ENCODE measurements around the gene LRP3.

DNA sequence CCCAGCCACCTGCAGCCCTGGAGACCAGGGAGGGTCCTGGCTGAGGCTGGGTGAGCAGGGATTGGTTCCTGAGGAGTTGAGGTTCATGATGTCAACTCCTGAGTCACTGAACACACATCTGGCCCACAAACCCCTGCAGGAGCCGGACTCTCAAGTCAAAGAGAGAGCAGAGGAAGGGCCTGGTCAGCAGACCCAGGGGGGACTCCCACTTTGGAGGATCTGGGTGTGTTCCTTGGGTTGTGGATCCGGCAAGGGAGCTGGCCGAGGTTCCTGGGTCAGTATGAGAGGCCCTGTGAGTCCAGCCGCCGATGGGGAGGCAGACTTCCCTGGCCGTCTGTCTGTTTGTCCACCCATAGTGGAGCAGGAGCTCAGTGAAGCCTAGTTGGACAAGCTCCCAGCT is 27.5 kb downstream of the LRP3 start:
- TF ChIP-seq, protein P1, sequence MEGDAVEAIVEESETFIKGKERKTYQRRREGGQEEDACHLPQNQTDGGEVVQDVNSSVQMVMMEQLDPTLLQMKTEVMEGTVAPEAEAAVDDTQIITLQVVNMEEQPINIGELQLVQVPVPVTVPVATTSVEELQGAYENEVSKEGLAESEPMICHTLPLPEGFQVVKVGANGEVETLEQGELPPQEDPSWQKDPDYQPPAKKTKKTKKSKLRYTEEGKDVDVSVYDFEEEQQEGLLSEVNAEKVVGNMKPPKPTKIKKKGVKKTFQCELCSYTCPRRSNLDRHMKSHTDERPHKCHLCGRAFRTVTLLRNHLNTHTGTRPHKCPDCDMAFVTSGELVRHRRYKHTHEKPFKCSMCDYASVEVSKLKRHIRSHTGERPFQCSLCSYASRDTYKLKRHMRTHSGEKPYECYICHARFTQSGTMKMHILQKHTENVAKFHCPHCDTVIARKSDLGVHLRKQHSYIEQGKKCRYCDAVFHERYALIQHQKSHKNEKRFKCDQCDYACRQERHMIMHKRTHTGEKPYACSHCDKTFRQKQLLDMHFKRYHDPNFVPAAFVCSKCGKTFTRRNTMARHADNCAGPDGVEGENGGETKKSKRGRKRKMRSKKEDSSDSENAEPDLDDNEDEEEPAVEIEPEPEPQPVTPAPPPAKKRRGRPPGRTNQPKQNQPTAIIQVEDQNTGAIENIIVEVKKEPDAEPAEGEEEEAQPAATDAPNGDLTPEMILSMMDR (IDR thresholded peaks at IDR 0.05; ENCODE audit: low read length) = no peak
- TF ChIP-seq EZH2 (IDR thresholded peaks at IDR 0.05; ENCODE audit: borderline replicate concordance, low read length) = no peak
